SKM-1 (cell line): ENCODE measurements around the gene ADAMTS6.

ENCODE experiments used
- DNase-seq: peaks from one replicate; lab custom pipeline; 2025; ENCODE audit not compliant: unreplicated experiment; lab: John Stamatoyannopoulos, UW

ADAMTS6 gene

DNA sequence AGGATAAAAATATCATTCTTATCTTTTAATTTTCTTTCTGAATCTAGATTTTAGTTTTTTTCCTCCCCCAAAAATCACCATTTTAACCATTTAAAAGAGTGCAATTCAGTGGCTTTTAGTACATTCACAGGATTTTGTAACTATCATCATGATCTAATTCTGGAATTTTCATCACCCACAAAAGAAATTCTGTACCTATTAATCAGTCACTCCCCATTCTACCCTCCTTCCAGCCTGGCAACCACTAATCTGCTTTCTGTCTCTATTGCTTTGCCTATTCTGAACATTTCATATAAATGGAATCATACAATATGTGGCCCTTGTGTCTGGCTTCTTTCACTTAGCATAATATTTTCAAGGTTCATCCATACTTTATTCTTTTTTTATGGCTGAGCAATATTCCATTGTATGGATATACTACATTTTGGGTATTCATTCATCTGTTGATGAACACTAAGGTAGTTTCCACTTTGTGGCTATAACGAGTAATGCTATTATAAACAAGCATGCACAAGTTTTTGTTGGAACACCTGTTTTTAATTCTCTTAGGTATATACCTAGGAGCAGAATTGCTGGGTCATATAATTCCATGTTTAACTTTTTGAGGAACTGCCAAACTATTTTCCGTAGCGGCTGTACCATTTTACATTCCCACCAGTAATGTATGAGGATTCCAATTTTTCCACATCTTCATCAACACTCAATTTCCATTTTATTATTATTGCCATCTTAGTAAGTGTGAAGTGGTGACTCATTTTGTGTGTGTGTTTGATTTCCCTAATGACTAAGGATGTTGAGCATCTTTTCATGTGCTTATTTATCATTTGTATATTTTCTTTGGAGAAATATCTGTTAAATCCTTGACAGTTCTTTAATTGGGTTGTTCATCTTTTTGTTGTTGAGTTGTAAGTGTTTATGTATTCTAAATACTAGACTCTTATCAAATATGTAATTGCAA lies 372.7 kb downstream of the ADAMTS6 start:
- DNase-seq, result no peak

DNA sequence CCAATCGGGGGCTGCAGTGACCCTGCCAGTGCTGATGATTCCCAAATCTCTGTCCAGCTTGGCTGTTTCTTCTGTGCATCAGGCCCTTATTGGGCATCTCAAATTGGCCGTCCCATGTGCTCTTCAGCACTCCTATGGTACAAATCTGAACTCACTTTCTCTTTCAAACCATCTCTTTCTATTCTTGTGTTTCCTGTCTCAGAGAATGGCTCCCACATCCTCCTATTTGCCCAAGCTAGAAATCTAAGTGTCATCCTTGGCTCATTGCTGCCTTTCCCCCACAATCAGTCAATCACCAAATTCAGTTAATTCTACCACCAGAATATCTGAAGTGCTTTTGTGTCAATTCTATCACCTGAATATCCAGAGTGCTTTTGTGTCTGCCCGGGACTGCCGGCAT lies 376.4 kb downstream of the ADAMTS6 start:
- DNase-seq, result no peak

DNA sequence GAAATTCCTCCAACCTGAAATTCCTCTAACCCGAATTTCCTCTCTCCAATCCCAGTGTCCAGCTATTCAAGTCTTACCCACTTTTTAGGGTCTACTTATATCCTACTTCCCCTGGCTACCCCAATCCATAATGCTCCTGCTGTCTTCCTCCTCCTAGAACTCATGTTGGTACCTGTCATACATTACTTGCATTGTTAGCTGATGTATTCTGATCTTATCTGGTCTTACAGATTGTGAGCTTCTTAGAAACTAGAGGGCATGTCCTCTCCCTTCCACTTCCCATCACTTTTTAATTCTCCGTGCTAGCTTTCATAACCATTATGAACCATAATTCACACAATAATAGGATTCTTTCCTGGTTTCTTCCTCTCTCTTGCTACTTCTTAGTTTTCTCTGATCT lies 376.9 kb downstream of the ADAMTS6 start:
- DNase-seq, result no peak

DNA sequence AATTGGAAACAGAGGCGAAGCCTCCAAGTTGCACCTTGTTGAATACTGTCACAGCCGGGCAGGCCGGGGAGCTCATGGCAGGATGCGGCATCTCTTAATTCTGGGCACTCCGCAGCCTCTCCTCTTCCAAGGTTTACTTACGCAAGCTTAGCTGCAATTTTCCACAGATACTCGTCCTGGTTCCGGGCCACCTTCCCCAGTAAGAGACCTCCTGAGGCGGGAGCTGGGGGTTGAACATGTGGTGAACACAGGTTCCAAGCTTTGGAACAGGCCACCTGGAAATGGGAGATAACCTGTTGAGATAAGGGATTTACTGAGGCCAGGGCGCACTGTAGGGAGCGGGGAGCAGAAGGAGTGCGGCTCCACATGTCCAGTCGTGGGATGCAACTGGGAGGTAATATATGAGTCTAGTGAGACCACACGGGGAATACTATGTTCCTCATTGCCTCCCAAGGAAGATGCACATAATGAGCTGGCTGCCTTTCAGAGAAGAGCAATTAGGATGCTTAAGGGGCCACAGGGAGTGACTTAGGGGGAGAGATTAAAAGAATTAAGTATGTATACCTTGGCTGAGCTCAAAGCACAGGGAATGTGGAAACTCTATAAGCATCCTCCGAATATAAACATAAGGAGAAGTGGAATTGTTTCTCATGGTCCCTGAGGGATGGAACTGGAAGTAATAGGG lies 377.8 kb downstream of the ADAMTS6 start:
- no peak for DNase-seq

DNA sequence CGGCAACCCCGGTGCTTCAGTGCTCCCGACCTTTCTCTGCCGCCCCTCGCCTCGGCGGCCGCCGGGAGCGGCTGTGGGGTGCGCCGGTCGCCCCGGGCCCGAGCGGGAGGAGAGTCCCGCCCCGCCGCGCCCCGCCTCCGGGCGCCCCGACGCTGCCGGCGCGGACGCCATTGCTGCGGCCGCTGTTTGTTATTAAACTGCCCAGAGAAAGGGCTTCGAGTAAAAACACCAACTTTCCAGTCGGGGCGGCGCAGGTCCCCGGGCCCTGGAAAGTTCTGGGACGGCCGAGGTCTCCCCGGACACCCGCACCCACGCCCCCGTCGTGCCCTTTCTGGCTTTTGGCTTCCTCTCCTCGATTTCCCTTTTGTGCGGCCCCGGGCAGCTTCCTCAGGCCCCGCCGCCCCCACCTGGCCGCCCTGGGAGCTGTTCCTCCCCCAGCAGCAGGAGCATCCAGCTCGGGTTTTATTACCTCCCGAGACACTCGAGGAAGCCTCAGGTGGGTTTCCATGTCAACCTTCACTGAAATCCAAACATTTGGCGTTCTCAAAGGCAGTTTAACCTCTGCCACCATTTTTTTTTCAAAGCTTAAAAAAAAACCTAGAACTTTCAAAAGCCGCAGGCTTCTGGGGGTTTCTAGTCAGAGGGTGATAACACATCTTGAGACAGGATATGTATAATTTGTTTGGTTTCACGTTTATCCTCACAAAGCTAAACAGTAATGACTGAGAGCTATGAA lies 378.6 kb downstream of the ADAMTS6 start:
- peak; percentile 41 for DNase-seq

DNA sequence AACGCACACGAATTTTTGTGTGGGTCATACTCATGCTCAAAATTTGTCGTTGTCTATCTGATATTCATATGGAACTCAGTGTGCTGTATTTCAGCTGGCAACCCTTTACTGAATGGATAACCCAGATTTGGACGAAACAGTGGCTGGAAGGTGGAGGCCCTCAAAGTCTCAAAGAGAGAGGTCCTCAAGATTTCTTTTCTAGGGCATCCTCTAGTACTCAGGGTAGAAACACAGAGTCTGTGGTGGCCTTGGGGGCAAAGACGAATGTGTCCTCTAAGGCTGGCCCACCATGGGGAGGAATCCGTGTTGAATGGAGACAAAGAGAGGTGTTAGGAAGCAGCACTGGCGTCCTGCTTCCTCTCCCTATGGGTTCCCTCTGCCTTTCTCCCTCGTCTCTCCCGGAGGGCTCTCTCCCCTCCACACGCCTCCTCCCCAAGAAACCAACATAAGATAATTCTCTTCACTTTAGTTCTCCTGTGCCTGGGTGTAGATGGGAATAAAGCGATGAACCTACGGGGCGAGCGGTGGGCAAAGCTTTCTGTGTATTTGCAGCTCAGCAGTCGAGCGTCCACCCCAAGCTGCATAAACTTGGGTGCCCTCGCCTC lies 379.2 kb downstream of the ADAMTS6 start:
- DNase-seq, result peak; percentile 8

DNA sequence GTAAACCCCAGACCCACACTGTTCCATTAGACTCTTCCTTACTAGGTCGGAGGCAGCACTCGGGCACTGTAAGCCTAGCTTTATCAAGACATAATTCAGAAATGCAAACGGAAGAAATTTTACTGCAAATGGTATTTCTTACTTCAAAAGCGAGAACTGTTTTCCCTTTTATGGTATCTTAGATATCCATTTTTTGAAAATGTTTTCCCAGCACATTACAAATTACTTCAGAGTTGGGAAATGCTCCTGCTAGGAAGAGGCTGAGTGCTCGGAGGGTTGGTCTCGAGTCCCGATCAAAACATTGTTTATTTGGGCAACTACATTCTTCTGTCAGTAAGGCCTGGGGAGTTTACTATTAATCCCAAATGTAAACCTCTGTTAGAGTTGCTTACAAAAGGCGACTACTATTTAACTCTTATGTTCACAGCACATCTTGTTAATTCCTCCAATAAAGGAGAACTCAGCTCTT lies 380.1 kb downstream of the ADAMTS6 start:
- DNase-seq, result no peak

DNA sequence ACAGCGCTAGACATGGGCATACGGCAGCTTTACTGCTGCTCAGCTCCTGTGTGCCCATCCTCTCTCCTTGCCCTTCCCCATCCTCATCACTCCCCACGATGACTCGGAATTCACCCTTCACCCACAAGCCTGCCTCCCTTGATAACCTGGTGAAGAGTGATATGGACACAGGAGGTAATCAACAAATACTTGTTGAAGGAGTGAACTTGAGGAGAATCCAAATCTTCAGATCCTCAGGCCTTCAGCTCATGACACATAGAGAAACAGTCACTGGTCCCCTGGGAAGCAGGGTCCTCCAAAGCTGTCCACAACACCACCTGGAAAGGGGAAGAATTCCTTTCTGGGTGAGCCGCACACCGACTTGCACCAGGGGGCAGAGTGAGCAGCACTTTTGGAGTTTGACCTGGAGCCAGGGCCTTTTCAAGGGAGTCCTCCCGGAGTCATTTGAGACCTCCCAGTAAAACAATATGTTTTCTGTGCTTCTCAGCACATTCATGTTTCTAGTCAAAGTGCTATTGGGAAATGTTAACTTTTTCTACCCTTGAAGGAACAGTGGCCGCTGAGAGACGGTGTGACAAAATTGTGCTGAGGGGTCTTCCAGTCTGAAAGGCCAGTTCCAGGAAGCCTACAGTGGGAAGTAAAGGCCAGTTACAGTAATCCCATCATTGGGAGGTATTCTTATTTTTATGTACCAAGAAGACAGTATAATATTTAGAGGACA lies 380.6 kb downstream of the ADAMTS6 start:
- DNase-seq, result peak; percentile 41
